Activated T-cell treated with anti-CD3 and anti-CD28 coated beads, Interleukin-2, amount 50 U/mL, for 4 hours (primary cell): ENCODE measurements around the gene ABHD16A. TPM values are rescaled to one million over a fixed set of nuclear protein-coding genes. Genes with fewer than 3 reads are reported as not detected.
"Not testable (repeated sequence)": the region's sequence is repeated elsewhere in the genome, so short reads cannot be mapped to it uniquely, and the experiment has no call there.

Experiments used
- ATAC-seq, 2 donors: fragments of 200-7000 bp; cut with Tn5 transposase; one replicate each; pipeline ENCODE4 v1.10.0; 2021
- DNase-seq: peaks from one replicate; pipeline ENCODE4 v3.0.0-alpha.2; 2020
- H3K27me3 Mint-ChIP-seq: one replicate; pipeline ENCODE4 v1.8.0; 2021; ENCODE audit warnings: low read depth, mixed read lengths
- H3K36me3 Mint-ChIP-seq: one replicate; pipeline ENCODE4 v1.8.0; 2022; ENCODE audit warnings: mixed read lengths; ENCODE audit not compliant: insufficient read depth
- H3K4me1 Mint-ChIP-seq: one replicate; pipeline ENCODE4 v1.8.0; 2021; ENCODE audit warnings: low read depth, mixed read lengths
- H3K4me3 Mint-ChIP-seq: one replicate; pipeline ENCODE4 v1.8.0; 2021; ENCODE audit warnings: mild to moderate bottlenecking, moderate library complexity, mixed read lengths
- H3K9me3 Mint-ChIP-seq: one replicate; pipeline ENCODE4 v1.8.0; 2021; ENCODE audit warnings: mixed read lengths
- total RNA-seq, 3 donors: library from RNA; stranded (reverse); gene quantifications; one replicate each; pipeline ENCODE4 v1.2.1, GENCODE V29; 2021

Gene ABHD16A
- total RNA-seq, 3 donors from 2014 or later: 33.9 to 38.1 (median 35.2) TPM

GRCh38 chr6:31712296-31712695 is 9.2 kb upstream of the ABHD16A start:
- H3K36me3 Mint-ChIP-seq: no peaks in the 10 kb centered on the region
- no peaks in the 10 kb centered on the region for H3K9me3 Mint-ChIP-seq
- ATAC-seq (peak in 1 of 2 donors; percentile 46), DNase-seq (no peak)
- H3K4me1 Mint-ChIP-seq: peaks cover 11% of the 10 kb centered on the region
- H3K27me3 Mint-ChIP-seq: no peaks in the 10 kb centered on the region
- no peak overlapping the region for H3K4me3 Mint-ChIP-seq

GRCh38 chr6:31711233-31711632 is 8.1 kb upstream of the ABHD16A start:
- no peaks in the 10 kb centered on the region for H3K9me3 Mint-ChIP-seq
- ATAC-seq: no peak
- no peaks in the 10 kb centered on the region for H3K27me3 Mint-ChIP-seq
- H3K36me3 Mint-ChIP-seq: no peaks in the 10 kb centered on the region
- peaks cover 11% of the 10 kb centered on the region for H3K4me1 Mint-ChIP-seq
- no peak for DNase-seq
- H3K4me3 Mint-ChIP-seq: no peak overlapping the region

DNA sequence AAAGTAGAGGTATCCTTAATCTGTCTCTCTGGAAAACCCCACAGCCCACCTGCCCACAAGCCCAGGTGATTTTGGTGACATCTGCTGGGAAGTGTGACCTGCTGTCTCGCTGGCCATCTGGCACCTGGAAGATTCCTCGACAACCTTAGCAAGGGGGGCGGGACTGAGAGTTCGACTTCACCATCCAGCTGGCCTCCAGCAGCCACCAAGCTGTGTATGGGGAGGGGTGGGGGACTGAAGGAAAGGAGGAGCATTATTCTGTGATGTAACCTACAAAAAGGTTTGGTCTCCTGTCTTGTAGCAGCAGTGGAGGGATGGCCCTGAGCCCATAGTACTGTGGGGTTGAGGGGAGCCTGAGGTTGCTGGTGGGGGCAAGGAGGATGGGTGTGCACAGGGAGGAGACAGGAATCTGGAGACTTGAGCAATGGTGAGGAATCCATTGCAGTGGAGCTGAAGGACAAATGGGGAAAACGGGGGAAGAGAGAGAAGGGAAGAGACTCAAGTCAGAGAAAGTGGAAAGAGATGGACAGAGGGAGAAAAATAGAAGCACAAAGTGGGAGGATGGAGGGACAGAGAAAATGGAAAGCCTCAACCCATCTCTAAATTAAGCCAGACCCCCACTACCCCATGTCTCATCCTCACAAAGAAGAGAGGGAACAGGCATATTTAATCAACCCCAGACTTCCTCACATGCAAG is 7.5 kb upstream of the ABHD16A start:
- Mint-ChIP-seq H3K36me3 (no peaks in the 10 kb centered on the region), H3K27me3 (no peaks in the 10 kb centered on the region), H3K4me1 (peaks cover 11% of the 10 kb centered on the region), H3K9me3 (no peaks in the 10 kb centered on the region), H3K4me3 (no peak overlapping the region)
- DNase-seq (no peak), ATAC-seq (no peak)

GRCh38 chr6:31709157-31709556 is 6.0 kb upstream of the ABHD16A start:
- not testable (repeated sequence) for DNase-seq, H3K4me3 Mint-ChIP-seq, H3K27me3 Mint-ChIP-seq

DNA sequence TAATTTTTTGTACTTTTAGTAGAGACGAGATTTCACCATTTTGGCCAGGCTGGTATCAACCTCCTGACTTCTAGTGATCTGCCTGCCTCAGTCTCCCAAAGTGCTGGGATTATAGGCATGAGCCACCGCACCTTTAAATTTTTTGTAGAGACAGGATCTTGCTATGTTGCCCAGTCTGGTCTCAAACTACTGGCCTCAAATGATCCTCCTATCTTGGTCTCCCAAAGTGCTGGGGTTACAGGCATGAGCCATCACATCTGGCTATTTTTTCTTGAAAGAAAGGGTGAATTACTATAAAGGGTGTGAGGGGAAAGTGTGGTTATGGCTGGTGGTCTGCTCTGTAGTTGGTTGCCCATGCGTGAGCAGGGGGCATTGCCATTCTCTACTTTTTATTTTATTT is 5.1 kb upstream of the ABHD16A start:
- Mint-ChIP-seq H3K27me3 (no peaks in the 10 kb centered on the region), H3K36me3 (no peaks in the 10 kb centered on the region), H3K4me3 (no peak overlapping the region), H3K4me1 (peaks cover 13% of the 10 kb centered on the region), H3K9me3 (no peaks in the 10 kb centered on the region)
- DNase-seq: no peak
- ATAC-seq: no peak

More at GRCh38 chr6:31709157-31709556, 6.0 kb upstream of the ABHD16A start:
- H3K36me3 Mint-ChIP-seq, H3K9me3 Mint-ChIP-seq, ATAC-seq: not testable (repeated sequence)
- H3K4me1 Mint-ChIP-seq: peaks cover 11% of the 10 kb centered on the region

DNA sequence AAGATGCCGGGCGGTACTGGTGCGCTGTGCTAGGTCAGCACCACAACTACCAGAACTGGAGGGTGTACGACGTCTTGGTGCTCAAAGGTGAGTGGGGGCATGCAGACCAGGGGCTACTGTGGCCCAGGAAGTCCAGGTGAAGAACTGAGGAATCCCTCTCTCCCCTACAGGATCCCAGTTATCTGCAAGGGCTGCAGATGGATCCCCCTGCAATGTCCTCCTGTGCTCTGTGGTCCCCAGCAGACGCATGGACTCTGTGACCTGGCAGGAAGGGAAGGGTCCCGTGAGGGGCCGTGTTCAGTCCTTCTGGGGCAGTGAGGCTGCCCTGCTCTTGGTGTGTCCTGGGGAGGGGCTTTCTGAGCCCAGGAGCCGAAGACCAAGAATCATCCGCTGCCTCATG is 4.6 kb upstream of the ABHD16A start:
- no peaks in the 10 kb centered on the region for H3K27me3 Mint-ChIP-seq
- ATAC-seq (no peak), DNase-seq (no peak)
- H3K36me3 Mint-ChIP-seq: no peaks in the 10 kb centered on the region
- peaks cover 14% of the 10 kb centered on the region for H3K4me1 Mint-ChIP-seq
- H3K9me3 Mint-ChIP-seq: no peaks in the 10 kb centered on the region
- H3K4me3 Mint-ChIP-seq: no peak overlapping the region

GRCh38 chr6:31706599-31706998 is 3.5 kb upstream of the ABHD16A start, which contains the start of gene LY6G6F:
LY6G6F (plus strand) TSS chr6:31706866; CDS start chr6:31706907, 41 bp downstream.
- H3K9me3 Mint-ChIP-seq: no peaks in the 10 kb centered on the region
- ATAC-seq (no peak), DNase-seq (no peak)
- no peak within 1 kb of the TSS for H3K4me3 Mint-ChIP-seq
- H3K36me3 Mint-ChIP-seq: no peaks in the 10 kb centered on the region
- H3K27me3 Mint-ChIP-seq: no peaks in the 10 kb centered on the region
- H3K4me1 Mint-ChIP-seq: peaks cover 20% of the 10 kb centered on the region

GRCh38 chr6:31705931-31706330 is 2.8 kb upstream of the ABHD16A start:
- Mint-ChIP-seq H3K9me3 (no peaks in the 10 kb centered on the region), H3K4me1 (peaks cover 21% of the 10 kb centered on the region), H3K27me3 (no peaks in the 10 kb centered on the region), H3K4me3 (no peak overlapping the region), H3K36me3 (no peaks in the 10 kb centered on the region)
- ATAC-seq (no peak), DNase-seq (no peak)

DNA sequence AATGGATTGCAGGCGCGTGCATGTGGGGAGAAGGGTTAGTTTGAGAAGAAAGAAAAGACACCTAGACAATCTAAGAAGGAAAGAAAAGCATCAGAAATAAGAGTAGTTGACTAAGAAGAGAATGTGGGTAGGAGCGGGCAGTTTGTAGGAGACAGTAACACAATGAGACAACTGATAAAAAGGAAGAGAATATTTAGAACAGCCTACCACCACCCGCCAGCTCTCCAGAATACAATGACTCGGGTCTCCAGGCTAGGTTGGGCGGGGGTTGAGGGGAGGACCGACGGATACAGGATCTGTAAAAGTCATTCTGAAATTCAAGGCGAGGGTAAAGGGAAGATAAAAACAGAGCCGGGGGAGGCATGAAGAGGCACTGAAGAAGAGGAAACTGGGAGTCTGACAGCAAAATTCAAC is 712 bp downstream of the ABHD16A start:
- Mint-ChIP-seq H3K9me3 (no peaks in the 10 kb centered on the region), H3K4me3 (peak overlapping the region; percentile 99), H3K36me3 (peaks cover 6% of the 10 kb centered on the region), H3K4me1 (peaks cover 29% of the 10 kb centered on the region), H3K27me3 (no peaks in the 10 kb centered on the region)
- DNase-seq (no peak), ATAC-seq (peak; percentile 25 to 47)

DNA sequence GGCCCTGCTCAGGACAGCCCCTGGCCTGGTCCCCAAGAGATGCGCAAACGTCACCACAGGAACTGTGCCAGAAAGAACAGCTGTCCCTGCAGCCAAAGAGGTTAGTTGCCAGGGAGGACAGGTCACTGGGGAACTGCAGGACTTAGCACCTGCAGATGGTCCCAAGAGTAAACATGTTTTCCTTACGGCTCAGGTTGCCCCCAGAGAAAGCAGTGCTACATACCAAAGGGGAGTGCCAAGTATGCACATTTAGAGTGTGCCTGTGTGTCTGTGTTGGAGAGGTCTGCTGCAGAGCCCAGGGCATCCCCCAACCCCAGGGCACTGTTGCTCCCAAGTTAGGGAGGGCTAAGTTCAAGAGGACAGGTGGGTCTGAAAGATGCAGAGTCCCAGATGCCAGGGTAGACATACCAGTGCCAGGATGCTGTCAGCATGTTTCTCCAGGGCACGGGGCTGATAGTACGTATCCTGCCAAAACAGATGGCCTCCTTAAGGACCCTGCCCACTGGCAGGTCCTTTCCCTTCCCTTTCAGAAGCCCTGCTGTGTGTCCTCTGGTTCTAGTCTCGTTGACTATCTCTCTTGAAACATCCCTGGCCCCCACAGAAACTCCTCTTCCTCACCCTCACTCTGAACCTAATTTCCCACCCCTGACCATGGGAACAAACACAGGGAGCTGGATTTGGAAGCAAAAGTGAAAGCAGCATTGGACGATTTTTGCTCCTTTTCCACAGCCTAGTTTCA is 1.3 kb downstream of the ABHD16A start:
- H3K4me1 Mint-ChIP-seq: peaks cover 31% of the 10 kb centered on the region
- peak overlapping the region; percentile 99 for H3K4me3 Mint-ChIP-seq
- H3K27me3 Mint-ChIP-seq: no peaks in the 10 kb centered on the region
- H3K36me3 Mint-ChIP-seq: peaks cover 10% of the 10 kb centered on the region
- ATAC-seq (no peak), DNase-seq (no peak)
- no peaks in the 10 kb centered on the region for H3K9me3 Mint-ChIP-seq

DNA sequence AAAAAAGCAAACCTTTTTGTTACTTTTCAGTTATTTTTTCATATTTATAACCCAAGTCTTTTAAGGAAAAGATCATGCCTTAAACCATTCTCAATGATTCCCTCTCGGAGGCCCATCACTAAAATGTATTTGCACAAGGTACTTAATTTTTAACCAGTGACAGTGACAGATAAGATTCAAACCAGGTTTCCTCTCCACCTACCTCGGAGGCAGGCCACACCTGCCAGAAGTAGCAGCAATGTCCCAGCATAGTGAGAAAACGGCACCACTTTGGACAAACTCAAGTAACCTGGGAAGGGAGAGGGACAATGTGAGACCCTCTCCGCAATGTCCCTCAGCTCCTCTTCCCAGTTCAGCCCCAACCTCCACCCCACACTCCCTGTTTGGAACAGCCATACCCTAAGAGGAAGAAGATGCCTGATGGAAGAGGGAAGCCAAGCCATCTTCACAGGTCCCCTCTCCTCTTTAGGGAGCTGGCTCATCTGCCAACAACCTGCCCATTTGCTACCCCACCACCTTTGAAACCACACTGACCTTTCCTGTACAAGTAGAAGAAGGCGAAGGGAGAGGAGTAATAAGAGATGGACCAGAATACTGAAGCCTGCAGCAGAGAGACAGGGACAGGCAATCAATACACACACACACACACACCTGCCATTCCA is 2.3 kb downstream of the ABHD16A start:
- DNase-seq (no peak), ATAC-seq (no peak)
- Mint-ChIP-seq H3K27me3 (no peaks in the 10 kb centered on the region), H3K9me3 (no peaks in the 10 kb centered on the region), H3K4me3 (peak overlapping the region; percentile 99), H3K36me3 (peaks cover 13% of the 10 kb centered on the region), H3K4me1 (peaks cover 31% of the 10 kb centered on the region)

GRCh38 chr6:31697555-31697954 is 5.6 kb downstream of the ABHD16A start:
- H3K27me3 Mint-ChIP-seq: no peaks in the 10 kb centered on the region
- no peaks in the 10 kb centered on the region for H3K9me3 Mint-ChIP-seq
- peaks cover 19% of the 10 kb centered on the region for H3K36me3 Mint-ChIP-seq
- H3K4me1 Mint-ChIP-seq: peaks cover 28% of the 10 kb centered on the region
- ATAC-seq (peak; percentile 23 to 35), DNase-seq (no peak)
- no peak overlapping the region for H3K4me3 Mint-ChIP-seq

GRCh38 chr6:31693535-31693934 is 9.6 kb downstream of the ABHD16A start:
- peaks cover 12% of the 10 kb centered on the region for H3K4me1 Mint-ChIP-seq
- ATAC-seq (no peak), DNase-seq (no peak)
- no peaks in the 10 kb centered on the region for H3K9me3 Mint-ChIP-seq
- no peak overlapping the region for H3K4me3 Mint-ChIP-seq
- no peaks in the 10 kb centered on the region for H3K27me3 Mint-ChIP-seq
- peaks cover 22% of the 10 kb centered on the region for H3K36me3 Mint-ChIP-seq

DNA sequence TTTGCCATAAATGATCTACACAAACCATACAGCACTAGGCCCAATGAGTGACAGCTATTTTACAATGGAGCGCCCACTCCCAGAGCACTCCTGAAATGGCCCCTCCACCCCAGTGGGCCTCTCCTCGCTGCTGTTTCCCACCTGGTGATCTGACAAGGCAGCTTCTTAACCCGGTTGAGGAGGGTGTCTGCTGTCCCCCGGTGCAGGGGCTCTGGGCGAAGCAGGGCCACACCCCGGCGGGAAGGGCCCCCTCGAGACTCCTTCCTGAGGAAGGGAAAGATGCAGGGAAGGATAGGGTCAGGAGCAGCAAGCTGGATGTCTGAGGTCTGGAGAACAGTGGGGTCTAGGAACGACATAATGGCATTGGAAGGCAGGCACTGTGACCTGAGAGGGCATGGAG is 10.2 kb downstream of the ABHD16A start:
- H3K4me3 Mint-ChIP-seq: no peak overlapping the region
- peaks cover 22% of the 10 kb centered on the region for H3K36me3 Mint-ChIP-seq
- H3K27me3 Mint-ChIP-seq: no peaks in the 10 kb centered on the region
- DNase-seq (no peak), ATAC-seq (no peak)
- H3K4me1 Mint-ChIP-seq: peaks cover 10% of the 10 kb centered on the region
- H3K9me3 Mint-ChIP-seq: no peaks in the 10 kb centered on the region
